Measurements from ENCODE around the gene FAM163A. TPM values are rescaled to one million over a fixed set of nuclear protein-coding genes. Genes with fewer than 3 reads are reported as not detected.

Gene FAM163A
- total and polyA plus RNA-seq, 9 of the 15 experiments (the other 6 are each of a cell fraction or from before 2014, with no cell fraction given) = not detected

DNA sequence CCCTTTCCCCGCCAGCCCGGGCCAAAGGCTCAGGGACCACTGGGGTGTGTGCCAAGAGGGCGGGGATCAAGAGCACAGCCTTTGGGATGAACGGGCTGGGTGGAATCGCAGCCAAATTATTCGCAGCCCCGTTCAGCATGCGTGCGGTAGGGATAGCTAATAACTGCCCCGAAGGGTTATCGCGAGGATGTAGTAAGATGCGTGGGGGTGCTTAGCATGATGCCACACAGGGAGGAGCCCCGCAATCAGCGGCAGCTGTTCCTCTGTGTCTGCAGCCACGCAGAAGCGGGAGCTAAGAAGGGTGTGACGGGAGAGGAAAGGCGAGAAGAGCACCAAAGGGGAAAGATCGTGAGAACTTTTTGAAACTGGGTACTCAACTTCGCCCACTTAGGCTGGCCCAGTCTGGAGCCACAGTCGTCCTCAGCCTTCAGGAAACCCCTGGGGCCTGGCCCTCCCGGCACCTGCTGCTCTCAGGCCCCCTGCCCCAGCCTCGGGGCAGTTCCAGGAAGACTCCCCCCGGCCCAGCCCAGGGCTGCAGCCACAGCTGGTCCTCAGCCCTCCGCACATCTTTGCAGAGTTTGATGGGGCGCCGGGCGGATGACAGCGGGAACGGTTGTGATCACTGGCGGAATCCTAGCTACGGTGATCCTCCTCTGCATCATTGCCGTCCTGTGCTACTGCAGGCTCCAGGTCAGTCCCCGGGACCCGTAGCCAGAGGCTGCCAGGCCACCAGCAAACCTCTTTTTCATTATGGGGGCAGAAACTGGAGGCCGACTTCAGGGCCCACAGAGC, 69.6 kb downstream of the FAM163A start (continued):
- TF ChIP-seq CREB1 (IDR thresholded peaks at IDR 0.05) (no peak), CREB1 (CRISPR knock-in tag; IDR thresholded peaks at IDR 0.05) (no peak), NFE2L1 (tag; IDR thresholded peaks at IDR 0.05; ENCODE audit: borderline replicate concordance, low read depth) (no peak), MCM2 (IDR thresholded peaks at IDR 0.05; ENCODE audit: low read depth) (no peak), RCOR1 (IDR thresholded peaks at IDR 0.05; ENCODE audit: borderline replicate concordance in 1 of 2, low read depth in 2 of 2, low read length in 2 of 2) (0 out of 4 replicates have a peak, but pooled peaks of 1 of the 2 experiments have one; percentile 37), CC2D1A (IDR thresholded peaks at IDR 0.05) (no peak), NCOR1 (IDR thresholded peaks at IDR 0.05) (no peak), ZNF445 (CRISPR knock-in tag; IDR thresholded peaks at IDR 0.05; ENCODE audit: low read depth) (no peak), TSC22D4 (tag; IDR thresholded peaks at IDR 0.05) (no peak), CBX2 (IDR thresholded peaks at IDR 0.05; ENCODE audit: insufficient read depth, low read length, poor library complexity, severe bottlenecking) (no peak), BCL6 (CRISPR knock-in tag; IDR thresholded peaks at IDR 0.05) (no peak)
- TF ChIP-seq, protein P1, sequence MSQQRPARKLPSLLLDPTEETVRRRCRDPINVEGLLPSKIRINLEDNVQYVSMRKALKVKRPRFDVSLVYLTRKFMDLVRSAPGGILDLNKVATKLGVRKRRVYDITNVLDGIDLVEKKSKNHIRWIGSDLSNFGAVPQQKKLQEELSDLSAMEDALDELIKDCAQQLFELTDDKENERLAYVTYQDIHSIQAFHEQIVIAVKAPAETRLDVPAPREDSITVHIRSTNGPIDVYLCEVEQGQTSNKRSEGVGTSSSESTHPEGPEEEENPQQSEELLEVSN (IDR thresholded peaks at IDR 0.05; ENCODE audit: borderline replicate concordance in 1 of 2, extremely low read depth in 1 of 2, insufficient read depth in 1 of 2, insufficient read length in 1 of 2, low read depth in 1 of 2, low read length in 1 of 2, poor library complexity in 1 of 2, severe bottlenecking in 1 of 2) = peak in 1 of 2 experiments; percentile 44
- TF ChIP-seq, protein P2, sequence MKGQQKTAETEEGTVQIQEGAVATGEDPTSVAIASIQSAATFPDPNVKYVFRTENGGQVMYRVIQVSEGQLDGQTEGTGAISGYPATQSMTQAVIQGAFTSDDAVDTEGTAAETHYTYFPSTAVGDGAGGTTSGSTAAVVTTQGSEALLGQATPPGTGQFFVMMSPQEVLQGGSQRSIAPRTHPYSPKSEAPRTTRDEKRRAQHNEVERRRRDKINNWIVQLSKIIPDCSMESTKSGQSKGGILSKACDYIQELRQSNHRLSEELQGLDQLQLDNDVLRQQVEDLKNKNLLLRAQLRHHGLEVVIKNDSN (CRISPR knock-in tag; IDR thresholded peaks at IDR 0.05) = 0 out of 2 replicates have a peak, but pooled peaks have one; percentile 16
